Activated T-helper 9 cell treated with anti-CD3 and anti-CD28 coated beads, Interleukin-2, amount 50 U/mL, for 16 hours (primary cell): ENCODE results near the gene CSRP1.

Experiments
- DNase-seq: peaks from one replicate; pipeline ENCODE4 v3.0.0-alpha.2; 2020; ENCODE audit warnings: low read depth

The CSRP1 gene

DNA sequence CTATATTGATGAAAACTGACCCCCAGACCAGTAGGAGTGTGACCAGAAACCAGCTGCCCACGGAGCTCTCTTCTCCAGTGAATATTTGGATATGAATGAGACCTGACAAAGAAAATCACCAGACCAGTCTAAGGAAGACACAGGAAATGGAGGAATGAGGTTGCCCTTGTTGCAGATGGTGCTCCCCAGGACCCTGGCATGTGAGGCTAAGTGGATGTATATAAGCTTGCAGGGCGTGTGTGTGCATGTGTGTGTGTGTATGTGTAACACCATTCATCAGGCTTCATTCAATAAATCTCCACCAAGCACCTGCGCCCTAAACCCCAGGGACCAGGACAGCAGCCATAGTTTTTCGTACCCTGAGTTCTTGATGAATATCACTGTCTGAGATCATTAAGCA, 52.3 kb downstream of the CSRP1 start:
- DNase-seq: no peak

DNA sequence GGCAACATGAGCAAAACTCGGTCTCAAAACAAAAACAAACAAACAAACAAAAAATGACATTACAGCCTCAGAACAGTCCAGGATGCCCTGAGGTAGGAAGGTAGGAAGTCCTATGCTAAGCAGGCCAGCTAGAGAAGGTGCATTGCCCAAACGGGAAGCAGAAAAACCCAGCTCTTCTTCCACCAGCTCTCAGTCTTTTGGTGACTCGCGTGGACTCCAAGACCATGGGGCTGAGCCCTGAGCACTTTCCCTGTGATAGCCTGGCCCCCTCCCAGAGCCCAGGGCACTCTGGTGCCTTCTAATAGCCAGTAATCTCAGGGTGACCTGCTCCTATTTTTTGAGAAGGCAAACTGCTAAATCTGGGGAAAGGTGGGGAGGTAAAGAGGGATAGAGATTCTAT, 54.1 kb downstream of the CSRP1 start:
- DNase-seq: no peak

DNA sequence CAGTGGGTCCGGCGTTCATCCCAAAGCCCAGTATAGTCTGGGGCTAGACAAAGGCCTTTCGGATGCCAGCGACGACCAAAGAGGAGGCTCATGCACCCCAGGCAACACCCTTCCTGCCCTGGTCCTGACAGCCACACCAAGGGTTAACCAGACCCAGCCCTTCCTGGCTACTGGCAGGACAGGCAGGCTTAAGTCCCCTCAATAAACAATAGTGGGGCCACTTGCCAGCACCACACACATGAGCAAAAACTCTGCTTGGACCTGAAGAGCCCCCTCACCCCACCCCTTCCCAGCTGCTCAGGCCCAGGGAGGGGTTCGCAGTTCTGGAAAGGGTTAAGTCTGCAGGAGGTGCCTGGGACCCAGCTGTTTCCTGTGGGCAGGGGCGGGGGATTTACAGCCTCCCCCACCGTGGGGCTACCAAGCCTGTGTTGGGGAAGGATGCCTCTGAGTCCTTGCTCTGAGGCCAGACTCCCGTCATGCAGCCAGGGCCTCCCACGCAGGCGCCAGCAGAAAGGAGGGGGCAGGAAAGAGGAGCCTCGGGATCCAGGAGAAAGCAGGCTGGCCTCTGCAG, 56.1 kb downstream of the CSRP1 start:
- DNase-seq: no peak

DNA sequence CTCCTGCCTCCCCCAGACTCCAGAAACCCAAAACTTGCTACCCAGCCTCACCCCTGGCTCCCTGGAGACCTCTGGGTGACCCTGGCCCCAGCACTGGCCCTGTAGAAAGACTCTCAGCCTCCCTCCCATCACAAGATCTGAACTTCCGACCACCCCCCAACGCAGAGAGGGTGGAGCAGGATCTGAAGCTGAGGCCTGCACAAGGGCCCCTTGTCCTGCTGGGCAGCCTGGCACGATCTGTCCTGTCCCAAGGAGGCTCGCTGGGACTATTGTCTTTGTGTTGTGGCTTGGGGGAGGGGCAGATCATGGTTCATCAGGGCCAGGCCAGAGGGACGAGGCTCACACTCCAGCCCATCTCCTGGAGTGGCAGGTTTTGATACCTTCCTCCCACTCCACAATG, 57.9 kb downstream of the CSRP1 start:
- DNase-seq: no peak

DNA sequence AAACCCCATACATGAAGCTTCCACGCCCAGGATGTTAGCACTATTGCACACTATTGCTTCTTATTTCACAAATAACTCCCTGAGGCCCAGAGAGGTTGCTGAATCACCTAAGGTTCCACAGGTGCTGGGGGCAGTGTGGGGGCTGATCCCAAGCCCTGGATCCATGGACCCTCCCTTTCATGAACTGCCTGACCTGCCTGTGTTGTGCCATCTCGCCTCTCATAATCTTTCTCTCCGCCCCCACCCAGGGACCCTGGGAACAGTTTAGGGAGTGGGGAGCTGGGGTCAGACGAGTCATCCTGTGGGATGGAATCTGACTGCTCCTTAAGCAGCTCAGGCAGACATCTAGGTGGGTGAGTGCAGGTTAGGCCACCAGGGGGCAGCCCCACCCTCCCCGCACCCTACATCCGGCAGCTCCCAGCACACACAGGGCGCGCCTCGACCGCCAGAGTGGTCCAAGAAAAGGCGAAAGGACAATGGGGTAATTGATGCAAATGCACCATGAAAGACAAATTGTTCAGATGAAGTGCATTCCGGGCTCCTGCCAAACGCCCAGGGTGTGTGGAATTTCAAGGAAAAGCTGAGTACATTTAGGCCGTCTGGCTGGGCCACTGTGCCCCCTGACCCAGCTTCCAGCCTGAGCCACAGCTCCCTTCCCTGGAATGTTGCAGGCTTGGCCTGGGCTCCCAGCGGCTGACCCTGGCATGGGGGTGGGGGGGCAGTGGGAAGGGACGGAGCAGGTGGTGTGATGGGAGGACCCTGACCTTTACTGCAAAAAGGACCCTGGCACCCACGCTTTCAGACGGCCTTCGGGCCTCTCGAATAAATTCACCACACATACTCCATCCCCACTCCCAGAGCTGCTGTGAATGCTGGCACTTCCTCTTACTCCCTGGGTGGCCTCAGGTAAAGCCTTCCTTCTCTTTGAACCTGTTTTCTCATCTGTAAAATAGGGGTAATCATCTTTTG, 58.7 kb downstream of the CSRP1 start:
- DNase-seq: peak; percentile 38

DNA sequence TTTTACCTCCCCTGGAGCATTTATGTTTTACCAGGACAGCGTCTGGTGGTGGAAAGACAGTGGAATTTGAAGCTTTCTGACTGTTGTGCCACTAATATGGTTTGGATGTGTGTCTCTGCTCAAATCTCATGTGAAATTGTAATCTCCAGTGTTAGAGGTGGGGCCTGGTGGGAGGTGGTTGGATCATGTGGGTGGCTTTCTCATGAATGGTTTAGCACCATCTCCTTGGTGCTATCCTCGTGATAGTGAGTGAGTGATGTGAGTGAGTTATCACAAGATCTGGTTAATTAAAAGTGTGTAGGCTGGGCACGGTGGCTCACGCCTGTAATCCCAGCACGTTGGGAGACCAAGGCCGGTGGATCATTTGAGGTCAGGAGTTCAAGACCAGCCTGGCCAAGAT, 61.6 kb downstream of the CSRP1 start:
- no peak for DNase-seq

DNA sequence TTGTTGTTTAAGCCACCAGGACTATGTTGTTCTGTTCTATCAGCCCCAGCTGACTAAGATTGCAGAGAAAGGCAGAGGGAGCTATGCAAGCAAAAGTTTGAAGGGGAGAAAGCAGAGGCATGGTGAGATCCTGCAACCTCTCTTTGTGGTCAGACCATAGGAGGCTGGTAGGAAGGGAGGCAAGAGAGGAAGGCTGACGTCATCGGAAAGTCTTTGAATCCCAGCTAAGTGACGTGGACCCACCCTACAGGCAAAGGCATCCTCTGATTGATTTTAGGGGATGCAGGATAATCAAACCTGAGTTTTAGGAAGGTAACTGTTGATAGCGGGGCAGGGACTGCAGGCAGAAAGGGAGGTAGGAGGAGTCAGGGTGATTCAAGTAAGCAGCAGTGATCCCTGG, 62.1 kb downstream of the CSRP1 start:
- DNase-seq: no peak

DNA sequence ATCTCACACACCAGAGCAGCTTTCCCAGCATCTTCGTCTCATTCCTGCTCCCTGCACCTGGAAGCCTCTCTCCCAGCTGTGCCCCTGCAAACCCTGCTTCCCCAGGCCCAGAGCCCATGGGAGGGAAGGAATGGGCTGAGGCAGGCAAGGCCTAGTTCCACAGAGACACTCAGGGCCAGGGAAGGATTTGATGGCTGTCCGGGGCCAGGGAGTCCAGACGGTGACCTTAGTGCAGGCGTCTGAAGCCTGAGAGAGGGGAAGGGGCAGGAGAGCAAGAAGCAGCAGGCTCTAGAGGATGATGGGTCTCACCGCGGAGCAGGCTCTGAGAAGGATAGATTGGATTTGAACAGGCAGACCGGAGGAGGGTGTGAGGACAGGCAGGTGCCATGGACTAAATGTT, 63.2 kb downstream of the CSRP1 start:
- no peak for DNase-seq

DNA sequence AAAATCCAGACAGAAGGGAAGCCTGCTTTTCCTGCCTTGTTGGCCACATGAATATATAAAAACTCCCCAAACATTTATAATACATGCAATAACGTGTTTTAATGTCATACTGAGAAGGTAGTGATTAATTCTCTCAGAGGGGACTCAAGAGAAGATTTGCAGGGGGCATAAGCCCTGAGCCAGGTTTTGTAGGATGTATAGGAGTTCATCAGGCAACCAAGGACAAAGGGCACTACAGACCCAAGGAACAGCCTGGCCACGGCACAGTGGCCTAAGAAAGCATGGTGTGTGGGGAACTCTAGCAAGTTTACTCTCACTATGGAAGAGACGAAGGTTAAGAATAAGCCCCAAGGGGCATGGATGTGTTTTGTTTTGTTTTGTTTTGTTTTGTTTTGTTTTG, 70.0 kb downstream of the CSRP1 start:
- no peak for DNase-seq

DNA sequence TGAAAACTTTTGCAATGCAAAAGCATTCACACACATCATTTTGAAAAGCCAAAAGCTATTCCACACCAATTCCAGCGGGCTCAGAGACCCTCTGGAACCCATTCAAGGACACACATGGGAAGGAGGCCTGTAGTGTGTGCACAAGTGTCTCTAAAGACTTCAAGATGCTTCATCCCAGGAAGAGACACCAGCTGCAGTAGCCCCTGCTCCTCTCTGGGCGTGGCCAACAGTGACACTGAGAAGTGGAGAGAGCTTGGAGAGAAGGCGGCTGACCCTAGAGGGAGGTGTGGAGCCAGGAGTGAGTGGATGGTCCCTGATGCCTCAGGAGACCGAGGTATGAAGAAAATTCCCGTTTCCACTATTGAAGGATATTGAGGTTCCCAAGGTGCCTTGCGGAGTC, 70.5 kb downstream of the CSRP1 start:
- no peak for DNase-seq

DNA sequence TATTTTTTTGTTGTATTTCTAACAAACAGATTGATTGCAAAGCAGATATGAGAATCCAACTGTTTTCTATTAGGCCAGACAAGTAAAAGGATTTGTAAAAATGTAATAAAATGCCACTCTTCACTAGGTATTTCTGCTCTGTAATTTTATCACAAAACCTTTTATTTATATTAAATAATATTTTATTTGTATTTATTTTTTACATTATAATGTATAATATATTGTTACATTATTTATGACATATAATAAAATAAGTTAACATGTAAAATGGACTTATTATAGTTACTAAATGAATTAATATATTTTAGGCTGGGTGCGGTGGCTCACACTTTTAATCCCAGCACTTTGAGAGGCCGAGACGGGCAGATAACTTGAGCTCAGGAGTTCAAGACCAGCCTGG, 72.7 kb downstream of the CSRP1 start:
- DNase-seq: no peak

DNA sequence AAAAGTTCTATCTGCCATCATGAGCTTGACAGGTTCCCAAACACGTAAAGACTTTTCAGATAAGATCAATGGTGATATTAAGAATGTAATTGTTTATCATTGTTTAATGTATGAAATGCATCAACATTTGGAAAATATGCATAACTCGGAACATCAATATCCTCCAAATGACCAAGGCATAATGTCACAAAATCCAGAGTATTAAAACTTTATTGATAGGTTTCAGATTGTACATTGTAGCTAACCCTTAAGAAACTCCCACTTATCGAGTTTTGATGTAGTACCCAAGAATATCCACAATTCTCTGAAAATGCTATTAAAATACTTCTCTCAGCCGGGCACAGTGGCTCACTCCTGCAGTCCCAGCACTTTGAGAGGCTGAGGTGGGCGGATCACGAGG, 73.3 kb downstream of the CSRP1 start:
- no peak for DNase-seq
